H1 (cell line): Measurements from ENCODE around the gene NT5M.

Experiments
- CEBPB ChIP-seq: IDR thresholded peaks from 2 replicates; pipeline ENCODE4 v1.6.1; 2012; ENCODE audit warnings: low read depth, low read length
- CREB1 ChIP-seq: IDR thresholded peaks from 2 replicates; pipeline ENCODE4 v1.6.1; 2012; ENCODE audit warnings: inconsistent platforms
- CTCF ChIP-seq, 3 experiments: IDR thresholded peaks; 1 replicate in 2 of 3; 2 replicates in 1 of 3; pipeline versions ENCODE4 v1.5.1 to v1.6.1; 2011; ENCODE audit warnings: low read length in 3 of 3, mild to moderate bottlenecking in 3 of 3, inconsistent platforms in 2 of 3, low read depth in 1 of 3, moderate library complexity in 1 of 3; ENCODE audit not compliant: insufficient read depth in 1 of 3; ENCODE audit errors: control extremely low read depth in 1 of 3
- EZH2 ChIP-seq: fragments of 200-600 bp; sonication (generic); IDR thresholded peaks from 2 replicates; pipeline ENCODE4 v1.7.1; 2012; ENCODE audit warnings: low read depth, mild to moderate bottlenecking, moderate library complexity, low read length, inconsistent platforms; ENCODE audit not compliant: severe bottlenecking
- HDAC2 ChIP-seq, 2 experiments: fragments of 300-600 bp in 1 of 2; sonication (generic) in 1 of 2; IDR thresholded peaks; 2 replicates each; pipeline ENCODE4 v1.6.1; 2011 to 2012; ENCODE audit warnings: low read depth in 2 of 2, low read length in 2 of 2, mild to moderate bottlenecking in 2 of 2, moderate library complexity in 2 of 2, borderline replicate concordance in 1 of 2, inconsistent platforms in 1 of 2
- MAX ChIP-seq: IDR thresholded peaks from 2 replicates; pipeline ENCODE4 v1.6.1; 2012; ENCODE audit warnings: inconsistent platforms
- POLR2A ChIP-seq, 2 experiments: IDR thresholded peaks; 1 replicate in 1 of 2; 2 replicates in 1 of 2; pipeline ENCODE4 v1.6.1; 2011; ENCODE audit warnings: low read depth in 2 of 2, low read length in 2 of 2, mild to moderate bottlenecking in 2 of 2; ENCODE audit errors: control extremely low read depth in 1 of 2
- POLR2AphosphoS5 ChIP-seq: IDR thresholded peaks from 2 replicates; pipeline ENCODE4 v1.6.1; 2011; ENCODE audit warnings: low read depth, low read length
- RAD21 ChIP-seq, 2 experiments: IDR thresholded peaks in 1 of 2; conservative IDR thresholded peaks in 1 of 2; 2 replicates each; pipeline ENCODE4 v1.6.1; 2011; ENCODE audit warnings: low read depth in 2 of 2, low read length in 2 of 2, improper control_type of control experiment in 1 of 2, inconsistent platforms in 1 of 2, mild to moderate bottlenecking in 1 of 2, moderate library complexity in 1 of 2
- RXRA ChIP-seq: IDR thresholded peaks from 2 replicates; pipeline ENCODE4 v1.6.1; 2011; ENCODE audit warnings: low read depth, mild to moderate bottlenecking, low read length, moderate library complexity; ENCODE audit not compliant: insufficient read depth
- SIN3A ChIP-seq, 2 experiments: IDR thresholded peaks in 1 of 2; conservative IDR thresholded peaks in 1 of 2; 2 replicates each; pipeline ENCODE4 v1.6.1; 2011 to 2012; ENCODE audit warnings: low read length in 2 of 2, improper control_type of control experiment in 1 of 2, low read depth in 1 of 2, mild to moderate bottlenecking in 1 of 2
- SP2 ChIP-seq: IDR thresholded peaks from 2 replicates; pipeline ENCODE4 v1.6.1; 2012; ENCODE audit warnings: mild to moderate bottlenecking, low read length, inconsistent platforms
- SUZ12 ChIP-seq: fragments of 200-600 bp; sonication (generic); IDR thresholded peaks from 2 replicates; pipeline ENCODE4 v1.6.1; 2012; ENCODE audit warnings: mild to moderate bottlenecking, inconsistent platforms, low read length, moderate library complexity, mixed read lengths
- TEAD4 ChIP-seq: IDR thresholded peaks from 2 replicates; pipeline ENCODE4 v1.6.1; 2012; ENCODE audit warnings: low read depth, low read length, inconsistent platforms, mixed read lengths

- TF ChIP-seq CTCF (IDR thresholded peaks at IDR 0.05; ENCODE audit: control extremely low read depth in 1 of 3, insufficient read depth in 1 of 3, low read depth in 1 of 3, low read length in 3 of 3) (no peak), SP2 (no peak), POLR2A (IDR thresholded peaks at IDR 0.05; ENCODE audit: control extremely low read depth in 1 of 2, low read depth in 2 of 2, low read length in 2 of 2) (no peak), RAD21 (IDR thresholded peaks at IDR 0.05 in 1 of 2, conservative IDR thresholded peaks at IDR 0.05 in 1 of 2; ENCODE audit: low read depth in 2 of 2, low read length in 2 of 2) (no peak), HDAC2 (IDR thresholded peaks at IDR 0.05; ENCODE audit: borderline replicate concordance in 1 of 2, low read depth in 2 of 2, low read length in 2 of 2) (no peak), CREB1 (no peak), SIN3A (conservative IDR thresholded peaks at IDR 0.05 in 1 of 2, IDR thresholded peaks at IDR 0.05 in 1 of 2; ENCODE audit: low read depth in 1 of 2, low read length in 2 of 2) (no peak), CEBPB (peak; percentile 88), EZH2 (no peak), MAX (no peak), RXRA (no peak), POLR2AphosphoS5 (no peak), TEAD4 (no peak), SUZ12 (no peak)
Measured at GRCh38 chr17:17348872-17349723, 45.9 kb downstream of the NT5M start.
